Esophagus (tissue), 2 donors: Measurements from ENCODE around the gene CDYL. TPM values are rescaled to one million over a fixed set of nuclear protein-coding genes. Genes with fewer than 3 reads are reported as not detected.

ENCODE experiments used
- H3K27ac ChIP-seq, 2 donors: one replicate each; pipeline ENCODE4 v1.5.1; 2013; ENCODE audit warnings: low read depth in 2 of 2, mild to moderate bottlenecking in 2 of 2, inconsistent platforms in 1 of 2, low read length in 1 of 2, moderate library complexity in 1 of 2
- H3K27me3 ChIP-seq, 2 donors: one replicate each; pipeline ENCODE4 v1.6.1; 2013; ENCODE audit warnings: low read length in 2 of 2, control low read depth in 1 of 2, mild to moderate bottlenecking in 1 of 2; ENCODE audit not compliant: insufficient read depth in 2 of 2, control insufficient read depth in 1 of 2
- H3K36me3 ChIP-seq, 2 donors: one replicate each; pipeline ENCODE4 v1.6.1; 2013; ENCODE audit warnings: low read length in 1 of 2; ENCODE audit not compliant: control insufficient read depth in 2 of 2, insufficient read depth in 2 of 2
- H3K4me1 ChIP-seq, 2 donors: one replicate each; pipeline ENCODE4 v1.6.1; 2013; ENCODE audit warnings: low read length in 1 of 2; ENCODE audit not compliant: control insufficient read depth in 2 of 2, insufficient read depth in 2 of 2
- H3K4me3 ChIP-seq, 2 donors: one replicate each; pipeline ENCODE4 v1.5.1; 2013; ENCODE audit warnings: low read length in 2 of 2, mild to moderate bottlenecking in 2 of 2, low read depth in 1 of 2, moderate library complexity in 1 of 2
- H3K9me3 ChIP-seq, 2 donors: one replicate each; pipeline ENCODE4 v1.6.1; 2013; ENCODE audit warnings: mild to moderate bottlenecking in 2 of 2, low read depth in 1 of 2, low read length in 1 of 2, moderate library complexity in 1 of 2; ENCODE audit not compliant: control insufficient read depth in 2 of 2, insufficient read depth in 1 of 2
- WGBS, 2 donors: extraction: QIAGEN DNeasy Blood & Tissue Kit; methylation state at CpG; one replicate each; pipeline ENCODE4 v1.1.7; 2013; 5-methylcytosine and 5-hydroxymethylcytosine counted together
- polyA plus RNA-seq, 2 donors: library from polyadenylated mRNA; stranded (reverse); fragments of 200-250 nt; gene quantifications; one replicate each; pipeline ENCODE4 v1.2.3, GENCODE V29; 2013
- donor health status: healthy with polysubstance abuse.
- donor health status: Bipolar disorder and iron deficiency.

CDYL gene
- polyA plus RNA-seq, 2 donors: 9.0 to 10.5 TPM

DNA sequence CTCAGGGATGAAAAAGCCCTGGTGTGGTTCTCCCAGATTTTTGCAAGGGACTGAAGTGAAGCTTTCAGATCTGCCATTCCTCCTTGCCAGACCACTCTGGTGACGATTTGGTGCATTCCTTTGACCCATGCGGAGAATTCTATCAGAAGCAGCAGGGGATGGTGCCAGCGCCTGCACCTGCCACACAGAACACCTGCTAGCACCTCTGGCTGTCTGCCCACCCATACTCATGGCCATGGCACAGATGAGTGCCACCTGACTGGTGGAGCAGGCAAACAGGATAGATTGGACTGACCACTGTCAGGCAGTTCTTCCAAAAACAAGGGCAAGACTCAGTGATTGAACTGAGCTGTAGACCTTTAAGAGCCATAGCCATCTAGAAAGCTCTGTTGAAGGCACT is 107.1 kb downstream of the CDYL start:
- no peaks in the 10 kb centered on the region for H3K36me3 ChIP-seq
- H3K9me3 ChIP-seq: no peaks in the 10 kb centered on the region
- no peak overlapping the region for H3K27ac ChIP-seq
- 67 to 98% methylated on average over 3 of the region's 3 CpGs for WGBS, 2 donors
- H3K4me1 ChIP-seq: no peaks in the 10 kb centered on the region
- no peaks in the 10 kb centered on the region for H3K27me3 ChIP-seq
- H3K4me3 ChIP-seq: no peak overlapping the region

DNA sequence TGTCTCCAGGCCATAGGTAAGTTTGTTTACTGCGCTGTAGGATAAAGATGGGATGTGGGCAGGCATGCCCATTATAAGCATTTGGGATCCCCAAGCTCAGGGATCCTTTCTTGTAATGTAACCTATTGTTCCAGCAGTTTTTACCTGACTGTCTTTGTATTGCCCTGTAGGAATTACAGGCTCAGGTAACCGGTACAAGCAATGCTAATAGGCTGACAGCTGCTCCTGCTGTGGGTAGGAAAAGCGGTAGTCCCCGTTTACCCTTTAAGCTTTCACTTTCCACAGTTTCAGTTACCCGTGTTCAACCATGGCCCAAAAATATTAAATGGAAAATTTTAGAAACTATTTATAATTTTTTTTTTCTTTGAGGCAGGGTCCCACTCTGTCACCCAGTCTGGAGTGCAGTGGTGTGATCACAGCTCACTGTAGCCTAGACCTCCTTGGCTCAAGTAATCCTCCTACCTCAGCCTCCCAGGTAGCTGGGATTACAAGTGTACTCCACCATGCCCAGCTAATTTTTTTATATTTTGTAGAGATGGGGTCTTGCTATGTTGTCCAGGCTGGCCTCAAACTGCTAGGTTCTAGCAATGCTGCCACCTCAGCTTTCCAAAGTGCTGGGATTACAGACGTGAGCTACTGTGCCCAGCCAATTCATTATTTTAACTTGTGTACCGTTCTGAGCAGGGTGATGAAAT is 108.6 kb downstream of the CDYL start:
- no peaks in the 10 kb centered on the region for H3K9me3 ChIP-seq
- H3K36me3 ChIP-seq: no peaks in the 10 kb centered on the region
- H3K27me3 ChIP-seq: no peaks in the 10 kb centered on the region
- H3K27ac ChIP-seq: no peak overlapping the region
- no peak overlapping the region for H3K4me3 ChIP-seq
- H3K4me1 ChIP-seq: no peaks in the 10 kb centered on the region
- WGBS, 2 donors: 80 to 90% methylated on average over 7 of the region's 7 CpGs

DNA sequence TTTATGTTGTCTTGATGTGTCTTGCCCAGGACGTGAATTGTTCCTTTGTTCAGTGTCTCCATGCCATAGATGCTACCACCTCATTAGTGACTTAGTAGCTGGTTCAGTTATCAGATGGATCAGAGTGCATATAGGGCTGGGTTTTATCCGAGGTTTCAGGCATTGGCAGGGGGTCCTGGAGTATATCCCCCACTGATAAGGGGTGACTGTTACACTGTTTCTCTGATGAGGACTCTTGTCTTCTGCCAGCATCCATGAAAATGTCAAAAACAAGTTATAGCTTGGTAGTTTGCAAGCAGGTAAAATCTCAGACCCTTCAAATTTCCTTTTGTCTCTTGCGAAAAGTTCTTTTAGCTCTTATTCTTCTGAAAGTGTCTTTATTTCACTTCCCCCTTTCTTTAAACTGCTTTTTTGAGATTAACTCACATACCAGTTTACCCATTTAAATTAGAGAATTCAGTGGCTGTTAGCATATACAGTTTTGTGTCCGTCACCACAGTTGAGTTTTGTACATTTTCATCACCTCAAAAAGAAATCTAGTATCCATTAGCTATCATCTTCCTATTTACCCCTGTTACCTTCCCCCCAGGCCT is 109.2 kb downstream of the CDYL start:
- WGBS, 2 donors: 87 to 91% methylated on average over 4 of the region's 4 CpGs
- Histone ChIP-seq H3K9me3 (no peaks in the 10 kb centered on the region), H3K27me3 (no peaks in the 10 kb centered on the region), H3K4me3 (no peak overlapping the region), H3K36me3 (no peaks in the 10 kb centered on the region), H3K4me1 (no peaks in the 10 kb centered on the region), H3K27ac (no peak overlapping the region)

DNA sequence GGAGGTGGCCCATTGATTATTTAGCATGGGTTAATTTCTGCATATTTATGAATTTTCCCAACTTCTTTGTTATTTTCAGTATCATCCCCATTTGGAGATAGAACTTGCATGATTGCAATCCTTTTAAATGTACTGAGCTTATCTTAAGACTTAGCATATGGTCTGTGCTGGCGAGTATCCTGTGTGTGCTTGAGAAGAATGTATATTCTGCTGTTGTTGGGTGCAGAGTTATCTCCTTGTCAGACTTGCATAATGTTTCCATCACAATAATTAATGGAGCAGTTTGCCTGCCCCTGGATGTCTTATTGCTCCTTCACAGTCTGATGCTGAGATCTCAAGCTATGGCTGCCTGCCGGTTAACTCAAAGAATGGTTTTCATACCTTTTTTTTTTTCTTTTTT is 112.6 kb downstream of the CDYL start:
- Histone ChIP-seq H3K36me3 (peaks cover 9 to 12% of the 10 kb centered on the region in 2 donors), H3K4me3 (no peak overlapping the region), H3K4me1 (no peaks in the 10 kb centered on the region), H3K27ac (no peak overlapping the region), H3K9me3 (peaks cover 0 to 2% of the 10 kb centered on the region in 2 donors), H3K27me3 (no peaks in the 10 kb centered on the region)
- WGBS, 2 donors: 93 to 97% methylated on average over 2 of the region's 2 CpGs

DNA sequence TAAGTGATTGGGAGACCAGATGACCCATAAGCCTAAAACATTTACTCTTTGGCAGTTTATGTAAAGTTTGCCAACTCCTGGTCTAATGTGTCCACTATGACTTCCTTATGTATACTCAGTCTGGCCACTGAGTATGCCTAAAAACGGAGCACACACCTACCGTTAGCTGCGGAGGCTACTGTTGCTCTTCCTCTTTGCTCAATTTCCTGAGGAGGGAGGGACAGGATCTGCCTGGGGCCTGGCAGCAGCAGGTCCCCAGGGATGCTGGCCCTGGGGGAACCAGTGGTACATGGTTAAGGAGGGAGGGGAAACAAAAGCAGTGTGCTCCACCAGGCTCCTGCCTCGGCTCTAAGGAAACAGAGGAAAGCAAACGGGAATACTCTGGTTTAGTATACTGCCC is 113.5 kb downstream of the CDYL start:
- Histone ChIP-seq H3K4me1 (no peaks in the 10 kb centered on the region), H3K36me3 (peaks cover 9 to 12% of the 10 kb centered on the region in 2 donors), H3K9me3 (peaks cover 0 to 2% of the 10 kb centered on the region in 2 donors), H3K27ac (no peak overlapping the region), H3K27me3 (no peaks in the 10 kb centered on the region), H3K4me3 (no peak overlapping the region)
- WGBS, 2 donors: 78 to 80% methylated on average over 5 of the region's 5 CpGs

DNA sequence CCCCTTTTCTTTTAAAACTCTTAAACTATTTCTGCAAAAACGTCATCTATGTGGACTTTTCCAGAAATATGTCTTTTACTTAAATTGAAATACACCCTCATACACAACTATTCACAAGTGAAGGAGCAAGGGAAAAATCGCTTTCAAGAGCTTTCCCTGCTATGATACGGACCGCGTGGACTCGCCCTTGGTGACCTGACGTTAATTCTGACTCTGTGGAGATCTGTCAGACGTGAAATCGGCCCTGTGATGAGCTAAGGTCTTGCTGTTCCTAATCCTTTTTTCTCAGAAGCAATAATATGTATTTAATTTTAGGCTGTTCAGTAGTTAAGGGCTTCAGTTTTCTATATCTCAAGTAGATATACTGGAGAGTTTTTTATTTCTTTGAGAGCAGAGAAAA is 114.0 kb downstream of the CDYL start:
- Histone ChIP-seq H3K27me3 (no peaks in the 10 kb centered on the region), H3K36me3 (peaks cover 9 to 12% of the 10 kb centered on the region in 2 donors), H3K4me1 (no peaks in the 10 kb centered on the region), H3K4me3 (no peak overlapping the region), H3K27ac (no peak overlapping the region), H3K9me3 (peaks cover 0 to 2% of the 10 kb centered on the region in 2 donors)
- 92 to 94% methylated on average over 9 of the region's 9 CpGs for WGBS, 2 donors

DNA sequence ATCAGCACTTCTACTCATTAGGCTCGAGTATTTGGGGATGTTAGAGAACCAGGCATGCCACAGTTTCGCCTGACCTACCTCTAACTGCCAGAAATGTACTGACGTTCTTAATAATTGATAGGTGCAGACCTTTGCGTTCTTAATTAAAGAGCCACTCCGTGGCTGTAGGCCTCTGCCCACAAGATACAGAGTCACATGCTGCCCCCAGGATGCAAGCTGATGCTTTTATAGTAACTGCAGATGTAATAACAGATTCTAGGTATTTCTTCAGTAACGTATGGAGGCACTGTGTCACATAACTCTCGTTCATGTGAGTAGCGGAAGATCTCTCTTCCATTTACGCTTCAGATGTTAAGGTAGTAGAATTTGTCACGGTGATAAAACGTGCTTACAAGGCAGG is 114.4 kb downstream of the CDYL start:
- Histone ChIP-seq H3K27me3 (no peaks in the 10 kb centered on the region), H3K27ac (no peak overlapping the region), H3K4me3 (no peak overlapping the region), H3K4me1 (no peaks in the 10 kb centered on the region), H3K36me3 (peaks cover 9 to 12% of the 10 kb centered on the region in 2 donors), H3K9me3 (peaks cover 0 to 2% of the 10 kb centered on the region in 2 donors)
- WGBS, 2 donors: 91 to 94% methylated on average over 11 of the region's 11 CpGs

DNA sequence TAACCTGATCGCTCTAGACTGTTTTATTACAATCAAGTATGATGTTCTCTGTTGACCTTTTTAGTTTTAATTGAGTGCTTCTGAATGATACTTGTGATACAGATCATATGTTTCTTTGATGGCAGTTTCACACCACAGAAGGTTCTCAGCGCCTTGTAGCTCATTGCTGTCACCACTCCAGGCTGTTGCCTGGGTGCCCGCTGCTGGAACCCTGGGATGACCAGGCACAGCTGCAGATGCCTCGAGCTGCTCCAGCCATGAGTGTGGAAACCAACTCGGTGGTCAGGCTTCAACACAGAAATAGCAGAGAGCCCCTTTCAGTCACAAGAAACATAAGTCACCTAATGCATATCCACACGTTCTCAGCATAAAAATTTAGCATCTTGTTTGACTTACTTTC is 114.9 kb downstream of the CDYL start:
- WGBS, 2 donors: 95% methylated on average over 6 of the region's 6 CpGs
- H3K36me3 ChIP-seq: peaks cover 9 to 12% of the 10 kb centered on the region in 2 donors
- H3K4me3 ChIP-seq: no peak overlapping the region
- H3K9me3 ChIP-seq: peaks cover 0 to 2% of the 10 kb centered on the region in 2 donors
- H3K27me3 ChIP-seq: no peaks in the 10 kb centered on the region
- H3K4me1 ChIP-seq: no peaks in the 10 kb centered on the region
- H3K27ac ChIP-seq: no peak overlapping the region

DNA sequence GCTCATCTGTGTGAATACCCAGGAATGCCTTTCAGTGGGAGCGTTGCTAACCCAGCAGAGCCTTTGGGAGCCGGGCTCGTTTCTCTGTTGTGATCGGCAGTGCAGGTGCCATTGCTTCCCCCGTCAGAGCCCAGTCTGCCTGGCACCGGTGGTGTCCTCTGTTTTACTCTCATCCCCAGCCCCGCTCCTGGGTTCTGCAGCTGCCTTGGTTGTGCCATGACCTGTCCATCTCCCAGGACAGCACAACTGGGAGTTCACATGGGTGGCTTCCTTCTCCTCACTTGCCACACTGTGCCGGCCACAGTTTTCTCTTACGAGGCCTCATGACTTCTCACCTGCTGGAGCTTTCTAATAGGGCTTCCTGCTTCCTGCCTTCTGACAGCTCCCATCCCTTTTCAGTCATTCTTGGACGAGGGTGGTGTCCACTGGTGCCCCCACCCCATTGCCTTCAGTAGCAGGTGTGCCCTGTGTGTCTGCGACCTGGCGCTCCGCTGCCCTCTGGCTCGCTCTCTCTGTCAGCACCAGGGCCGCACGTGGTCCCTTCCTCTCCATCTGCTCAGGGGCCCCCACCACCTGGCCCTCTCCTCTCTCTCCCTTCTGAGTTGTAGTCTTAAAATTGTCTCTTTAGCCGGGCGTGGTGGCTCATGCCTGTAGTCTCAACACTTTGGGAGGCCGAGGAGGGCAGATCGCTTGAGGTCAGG is 116.7 kb downstream of the CDYL start:
- WGBS, 2 donors: 95 to 97% methylated on average over 20 of the region's 20 CpGs

More for the DNA sequence above, 116.7 kb downstream of the CDYL start:
- peaks cover 9 to 12% of the 10 kb centered on the region in 2 donors for H3K36me3 ChIP-seq
- no peak overlapping the region for H3K4me3 ChIP-seq
- no peak overlapping the region for H3K27ac ChIP-seq
- no peaks in the 10 kb centered on the region for H3K27me3 ChIP-seq
- H3K4me1 ChIP-seq: no peaks in the 10 kb centered on the region
- peaks cover 0 to 2% of the 10 kb centered on the region in 2 donors for H3K9me3 ChIP-seq
